HG03066 (cell line): ENCODE results near the gene PRPH.
"Not testable (repeated sequence)": the region's sequence is repeated elsewhere in the genome, so short reads cannot be mapped to it uniquely, and the experiment has no call there.

Source experiments
- ATAC-seq: cut with Tn5 transposase; IDR thresholded peaks from one replicate; pipeline ENCODE4 v1.9.1; 2021; ENCODE audit warnings: low read depth; ENCODE audit not compliant: unreplicated experiment

The PRPH gene

GRCh38 chr12:49297695-49298060, 2.7 kb downstream of the PRPH start:
- no peak for ATAC-seq

DNA sequence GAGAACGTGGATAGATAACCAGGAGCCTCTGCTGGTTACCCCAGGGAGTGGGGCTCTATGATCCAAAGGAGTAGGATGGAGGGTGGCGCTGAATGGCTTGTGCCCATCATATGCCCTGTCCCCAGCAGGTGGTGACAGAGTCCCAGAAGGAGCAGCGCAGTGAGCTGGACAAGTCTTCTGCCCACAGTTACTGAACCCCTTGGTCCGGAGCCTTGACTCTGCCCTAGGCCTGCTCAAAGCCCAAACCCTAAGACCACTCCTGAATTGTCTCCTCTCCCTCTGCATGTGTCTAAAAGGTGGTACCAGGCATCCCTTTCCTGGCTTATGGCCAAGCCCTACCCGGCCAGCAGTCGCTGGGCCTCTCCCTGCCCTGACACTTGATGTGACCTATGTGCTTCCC, 3.2 kb downstream of the PRPH start:
- ATAC-seq = no peak

- ATAC-seq = no peak
Measured at GRCh38 chr12:49301760-49302159, 6.8 kb downstream of the PRPH start.

GRCh38 chr12:49304161-49304560, 9.2 kb downstream of the PRPH start:
- ATAC-seq = no peak

- no peak for ATAC-seq
Measured at GRCh38 chr12:49305762-49306510, 11.0 kb downstream of the PRPH start.

GRCh38 chr12:49309386-49309785, 14.4 kb downstream of the PRPH start:
- no peak for ATAC-seq

DNA sequence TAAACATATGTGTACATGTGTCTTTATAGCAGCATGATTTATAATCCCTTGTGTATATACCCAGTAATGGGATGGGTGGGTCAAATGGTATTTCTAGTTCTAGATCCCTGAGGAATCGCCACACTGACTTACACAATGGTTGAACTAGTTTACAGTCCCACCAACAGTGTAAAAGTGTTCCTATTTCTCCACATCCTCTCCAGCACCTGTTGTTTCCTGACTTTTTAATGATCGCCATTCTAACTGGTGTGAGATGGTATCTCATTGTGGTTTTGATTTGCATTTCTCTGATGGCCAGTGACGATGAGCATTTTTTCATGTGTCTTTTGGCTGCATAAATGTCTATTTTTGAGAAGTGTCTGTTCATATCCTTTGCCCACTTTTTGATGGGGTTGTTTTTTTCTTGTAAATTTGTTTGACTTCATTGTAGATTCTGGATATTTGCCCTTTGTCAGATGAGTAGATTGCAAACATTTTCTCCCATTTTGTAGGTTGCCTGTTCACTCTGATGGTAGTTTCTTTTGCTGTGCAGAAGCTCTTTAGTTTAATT, 15.6 kb downstream of the PRPH start:
- not testable (repeated sequence) for ATAC-seq

- ATAC-seq = no peak
Measured at GRCh38 chr12:49314811-49315210, 19.9 kb downstream of the PRPH start.

DNA sequence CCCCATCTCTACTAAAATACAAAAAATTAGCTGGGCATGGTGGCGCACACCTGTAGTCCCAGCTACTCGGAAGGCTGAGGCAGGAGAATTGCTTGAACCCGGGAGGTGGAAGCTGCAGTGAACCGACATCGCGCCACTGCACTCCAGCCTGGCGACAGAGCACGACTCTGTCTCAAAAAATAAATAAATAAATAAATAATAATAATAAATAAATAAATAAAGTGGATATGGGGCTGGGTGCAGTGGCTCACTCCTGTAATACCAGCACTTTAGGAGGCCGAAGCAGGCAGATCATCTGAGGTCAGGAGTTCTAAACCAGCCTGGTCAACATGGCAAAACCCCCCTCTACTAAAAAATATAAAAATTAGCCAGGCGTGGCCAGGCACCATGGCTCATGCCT, 22.2 kb downstream of the PRPH start:
- ATAC-seq = not testable (repeated sequence)

DNA sequence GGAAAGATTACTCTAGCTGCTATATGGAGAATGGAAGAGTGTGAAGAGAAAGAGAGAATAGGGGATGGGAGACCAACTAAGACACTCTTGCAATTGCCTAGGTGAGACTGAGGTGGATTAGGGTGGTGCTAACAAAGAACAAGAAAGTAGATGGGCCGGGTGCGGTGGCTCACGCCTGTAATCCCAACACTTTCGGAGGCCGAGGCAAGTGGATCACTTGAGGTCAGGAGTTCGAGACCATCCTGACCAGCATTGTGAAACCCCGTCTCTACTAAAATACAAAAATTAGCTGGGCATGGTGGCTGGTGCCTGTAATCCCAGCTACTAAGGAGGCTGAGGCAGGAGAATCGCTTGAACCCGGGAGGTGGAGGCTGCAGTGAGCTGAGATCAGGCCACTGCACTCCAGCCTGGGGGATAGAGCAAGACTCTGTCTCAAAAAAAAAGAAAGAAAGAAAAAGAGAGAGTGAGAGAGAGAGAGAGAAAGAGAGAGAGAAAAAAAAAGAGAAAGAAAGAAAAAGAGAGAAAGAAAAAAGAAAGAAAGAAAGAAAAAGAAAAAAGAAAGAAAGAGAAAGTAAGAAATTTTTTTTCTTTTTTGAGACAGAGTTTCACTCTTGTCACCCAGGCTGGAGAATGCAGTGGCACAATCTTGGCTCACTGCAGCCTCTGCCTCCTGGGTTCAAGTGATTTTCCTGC, 25.6 kb downstream of the PRPH start:
- not testable (repeated sequence) for ATAC-seq

GRCh38 chr12:49322367-49322707, 27.4 kb downstream of the PRPH start:
- ATAC-seq = no peak

DNA sequence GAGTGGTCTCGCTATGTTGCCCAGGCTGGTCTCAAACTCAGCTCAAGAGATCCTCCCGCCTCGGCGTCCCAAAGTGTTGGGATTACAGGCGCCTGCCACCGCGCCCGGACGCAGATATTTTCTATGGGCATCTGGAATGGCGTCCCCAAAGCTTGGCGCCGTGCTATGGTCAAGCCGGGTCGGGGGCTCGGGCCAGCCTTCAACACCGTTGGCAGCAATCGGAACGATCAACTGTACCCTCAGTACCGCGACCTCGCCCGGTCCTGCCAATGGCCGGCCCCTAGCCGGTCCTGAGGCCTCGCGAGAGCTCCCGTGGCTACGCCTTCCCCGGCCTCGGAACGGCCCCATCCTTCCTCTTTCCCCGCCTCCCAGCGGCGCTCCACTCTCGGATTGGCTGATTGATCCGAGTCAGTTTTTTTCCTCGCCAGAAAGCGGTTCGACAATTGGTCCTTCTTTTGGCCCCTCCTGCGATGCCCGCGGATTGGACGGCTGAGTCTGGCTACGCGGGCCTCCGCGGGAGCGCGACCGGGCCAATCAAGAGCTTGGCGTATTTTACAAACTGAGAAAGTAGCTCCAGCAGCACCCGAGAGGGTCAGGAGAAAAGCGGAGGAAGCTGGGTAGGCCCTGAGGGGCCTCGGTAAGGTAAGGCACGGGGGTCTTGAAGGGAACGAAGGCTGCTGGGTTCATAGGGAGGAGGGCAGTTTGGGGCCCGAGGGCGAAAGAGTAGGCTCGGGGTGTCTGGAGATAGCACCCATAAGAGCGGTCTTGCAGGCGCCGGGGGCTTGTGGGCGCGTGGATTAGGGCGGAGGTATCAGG, 28.0 kb downstream of the PRPH start, which contains the start of gene TROAP:
Gene TROAP (plus strand): TSS at position 548 of the 816 bp plus-strand sequence. CDS start 354 bp downstream, outside the sequence.
- peak; percentile 98 for ATAC-seq

- no peak for ATAC-seq
Measured at GRCh38 chr12:49323524-49324097, 28.7 kb downstream of the PRPH start.

DNA sequence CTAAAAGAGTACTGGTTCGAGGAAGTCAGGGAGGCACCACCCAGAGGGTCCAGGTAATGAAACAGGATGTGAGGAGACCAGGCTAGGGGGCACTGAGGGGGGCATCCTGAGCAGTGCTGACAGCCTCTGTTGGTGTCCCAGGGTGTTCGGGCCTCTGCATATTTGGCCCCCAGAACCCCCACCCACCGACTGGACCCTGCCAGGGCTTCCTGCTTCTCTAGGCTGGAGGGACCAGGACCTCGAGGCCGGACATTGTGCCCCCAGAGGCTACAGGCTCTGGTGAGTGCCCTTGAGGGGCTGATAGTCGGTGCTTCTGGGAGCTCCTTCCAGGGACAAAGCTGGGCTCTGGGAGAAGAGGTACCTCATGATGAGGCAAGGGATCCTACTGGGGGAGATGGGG, 30.7 kb downstream of the PRPH start:
- ATAC-seq = no peak

GRCh38 chr12:49327368-49327767, 32.4 kb downstream of the PRPH start:
- ATAC-seq = no peak

GRCh38 chr12:49327887-49328286, 32.9 kb downstream of the PRPH start:
- ATAC-seq = no peak

GRCh38 chr12:49328816-49329215, 33.9 kb downstream of the PRPH start:
- no peak for ATAC-seq

GRCh38 chr12:49330032-49330619, 35.2 kb downstream of the PRPH start:
- ATAC-seq = no peak

DNA sequence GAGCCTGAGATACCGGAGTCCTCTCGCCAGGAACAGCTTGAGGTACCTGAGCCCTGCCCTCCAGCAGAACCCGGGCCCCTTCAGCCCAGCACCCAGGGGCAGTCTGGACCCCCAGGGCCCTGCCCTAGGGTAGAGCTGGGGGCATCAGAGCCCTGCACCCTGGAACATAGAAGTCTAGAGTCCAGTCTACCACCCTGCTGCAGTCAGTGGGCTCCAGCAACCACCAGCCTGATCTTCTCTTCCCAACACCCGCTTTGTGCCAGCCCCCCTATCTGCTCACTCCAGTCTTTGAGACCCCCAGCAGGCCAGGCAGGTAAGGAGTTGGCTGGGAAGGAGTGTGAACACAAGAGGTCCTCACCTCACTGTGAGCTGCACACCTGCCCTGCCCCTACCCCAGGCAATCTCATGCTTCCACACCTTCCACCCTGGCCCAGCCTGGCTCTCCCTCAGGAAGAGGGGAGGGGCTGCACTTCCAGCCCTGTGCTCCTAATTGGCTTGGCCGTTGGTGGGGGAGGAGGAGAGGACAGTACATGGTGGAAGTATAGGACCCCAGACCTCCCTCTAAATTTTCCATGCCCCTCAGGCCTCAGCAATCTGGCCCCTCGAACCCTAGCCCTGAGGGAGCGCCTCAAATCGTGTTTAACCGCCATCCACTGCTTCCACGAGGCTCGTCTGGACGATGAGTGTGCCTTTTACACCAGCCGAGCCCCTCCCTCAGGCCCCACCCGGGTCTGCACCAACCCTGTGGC, 35.9 kb downstream of the PRPH start:
- no peak for ATAC-seq
